HL-60 (cell line): ENCODE data around the gene PDCL2.

Experiments used
- POLR2AphosphoS5 ChIP-seq: IDR thresholded peaks from 2 replicates; pipeline ENCODE4 v1.6.1; 2012; ENCODE audit warnings: low read depth
- REST ChIP-seq: IDR thresholded peaks from 2 replicates; pipeline ENCODE4 v1.6.1; 2012; ENCODE audit warnings: low read depth; ENCODE audit not compliant: insufficient replicate concordance
- TF ChIP-seq, protein P1 (sequence below): IDR thresholded peaks from one replicate; pipeline ENCODE4 v1.5.1; 2011; ENCODE audit warnings: low read length, control low read depth, inconsistent platforms; ENCODE audit not compliant: insufficient read depth

- TF ChIP-seq, protein P1, sequence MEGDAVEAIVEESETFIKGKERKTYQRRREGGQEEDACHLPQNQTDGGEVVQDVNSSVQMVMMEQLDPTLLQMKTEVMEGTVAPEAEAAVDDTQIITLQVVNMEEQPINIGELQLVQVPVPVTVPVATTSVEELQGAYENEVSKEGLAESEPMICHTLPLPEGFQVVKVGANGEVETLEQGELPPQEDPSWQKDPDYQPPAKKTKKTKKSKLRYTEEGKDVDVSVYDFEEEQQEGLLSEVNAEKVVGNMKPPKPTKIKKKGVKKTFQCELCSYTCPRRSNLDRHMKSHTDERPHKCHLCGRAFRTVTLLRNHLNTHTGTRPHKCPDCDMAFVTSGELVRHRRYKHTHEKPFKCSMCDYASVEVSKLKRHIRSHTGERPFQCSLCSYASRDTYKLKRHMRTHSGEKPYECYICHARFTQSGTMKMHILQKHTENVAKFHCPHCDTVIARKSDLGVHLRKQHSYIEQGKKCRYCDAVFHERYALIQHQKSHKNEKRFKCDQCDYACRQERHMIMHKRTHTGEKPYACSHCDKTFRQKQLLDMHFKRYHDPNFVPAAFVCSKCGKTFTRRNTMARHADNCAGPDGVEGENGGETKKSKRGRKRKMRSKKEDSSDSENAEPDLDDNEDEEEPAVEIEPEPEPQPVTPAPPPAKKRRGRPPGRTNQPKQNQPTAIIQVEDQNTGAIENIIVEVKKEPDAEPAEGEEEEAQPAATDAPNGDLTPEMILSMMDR, result no peak
- TF ChIP-seq POLR2AphosphoS5 (no peak; the same call in 1 of the 2 replicates), REST (no peak)
Observed at GRCh38 chr4:55546756-55547465, 45.1 kb downstream of the PDCL2 start, which contains the start of gene CLOCK.
